ENCODE results near the gene JAG1.
"Not testable (repeated sequence)": the region's sequence is repeated elsewhere in the genome, so short reads cannot be mapped to it uniquely, and the experiment has no call there.

JAG1 gene

GRCh38 chr20:10635476-10636208 lies 38.2 kb downstream of the JAG1 start:
- DNase-seq, result no peak

- no peak for DNase-seq
Observed at GRCh38 chr20:10634683-10635411, 39.0 kb downstream of the JAG1 start.

- DNase-seq, result no peak
Observed at GRCh38 chr20:10634211-10634610, 39.6 kb downstream of the JAG1 start.

GRCh38 chr20:10633718-10634117 lies 40.1 kb downstream of the JAG1 start:
- DNase-seq, result no peak

GRCh38 chr20:10632721-10633509 lies 40.9 kb downstream of the JAG1 start:
- no peak for DNase-seq

- no peak for DNase-seq
Observed at GRCh38 chr20:10631126-10631525, 42.7 kb downstream of the JAG1 start.

GRCh38 chr20:10629946-10630650 lies 43.7 kb downstream of the JAG1 start:
- DNase-seq, result no peak

- DNase-seq, result no peak
Observed at GRCh38 chr20:10626896-10627295, 46.9 kb downstream of the JAG1 start.

GRCh38 chr20:10625641-10626040 lies 48.2 kb downstream of the JAG1 start:
- no peak for DNase-seq

- no peak for DNase-seq
Observed at GRCh38 chr20:10622657-10623418, 51.0 kb downstream of the JAG1 start.

- no peak for DNase-seq
Observed at GRCh38 chr20:10621149-10621548, 52.6 kb downstream of the JAG1 start.

GRCh38 chr20:10619427-10619826 lies 54.4 kb downstream of the JAG1 start:
- DNase-seq, result no peak

GRCh38 chr20:10618611-10619245 lies 55.1 kb downstream of the JAG1 start:
- no peak for DNase-seq

GRCh38 chr20:10617549-10618133 lies 56.2 kb downstream of the JAG1 start:
- DNase-seq, result not testable (repeated sequence)

GRCh38 chr20:10616212-10616611 lies 57.6 kb downstream of the JAG1 start:
- DNase-seq, result no peak

- no peak for DNase-seq
Observed at GRCh38 chr20:10613911-10614310, 59.9 kb downstream of the JAG1 start.

GRCh38 chr20:10613426-10613825 lies 60.4 kb downstream of the JAG1 start:
- DNase-seq, result not testable (repeated sequence)

GRCh38 chr20:10611357-10611756 lies 62.4 kb downstream of the JAG1 start:
- DNase-seq, result no peak

- DNase-seq, result no peak
Observed at GRCh38 chr20:10610251-10610650, 63.5 kb downstream of the JAG1 start.

GRCh38 chr20:10609770-10610169 lies 64.0 kb downstream of the JAG1 start:
- no peak for DNase-seq

- no peak for DNase-seq
Observed at GRCh38 chr20:10609276-10609675, 64.5 kb downstream of the JAG1 start.

Data from SHP77 treated with DMSO at 0.1 percent for 48 hours (cell line).